A549 (cell line): ENCODE measurements around the gene TBC1D16. TPM values are rescaled to one million over a fixed set of nuclear protein-coding genes. Genes with fewer than 3 reads are reported as not detected.

Experiments
- ATAC-seq, 2 experiments: fragments of 200-7000 bp in 1 of 2; fragments of >200 bp in 1 of 2; cut with Nextera tagmentation in 1 of 2; cut with Tn5 transposase in 1 of 2; 3 replicates each; pipeline versions ENCODE4 v1.8.0 to v1.9.1; 2018 to 2020; ENCODE audit warnings: mild to moderate bottlenecking in 1 of 2, moderate library complexity in 1 of 2
- CTCF ChIA-PET: fragments of 300-600 bp; sonication (Branson Sonifier 250); formaldehyde crosslinking; extraction: SDS; loops from one replicate; lab custom pipeline; 2021; ENCODE audit warnings: antibody characterized with exemption, inconsistent platforms; lab: Yijun Ruan, JAX
- POLR2A ChIA-PET: fragments of 350-600 bp; formaldehyde crosslinking; extraction: SDS; loops from one replicate; lab custom pipeline; 2021; ENCODE audit warnings: antibody characterized with exemption, inconsistent platforms; lab: Yijun Ruan, JAX
- DNase-seq, 2 experiments: peaks; one replicate each; pipeline versions ENCODE4 v3.0.0 to v3.0.0-alpha.2; 2011 to 2016; ENCODE audit warnings: low read depth in 1 of 2, low spot score in 1 of 2
- FAIRE-seq: peaks from 2 replicates; lab custom pipeline; 2011; peaks lifted over from hg19 to GRCh38; lab: Jason Lieb, UNC
- H3K27ac ChIP-seq, 2 experiments: fragments of >200 bp; sonication (Bioruptor Twin); formaldehyde crosslinking; 3 replicates each; pipeline ENCODE4 v1.5.1; 2016 to 2017
- H3K4me1 ChIP-seq: fragments of >200 bp; sonication (Bioruptor Twin); formaldehyde crosslinking; 3 replicates; pipeline ENCODE4 v1.6.1; 2016
- H3K4me2 ChIP-seq: fragments of >200 bp; sonication (Bioruptor Twin); formaldehyde crosslinking; 3 replicates; pipeline ENCODE4 v1.6.1; 2016
- H3K4me3 ChIP-seq: fragments of >200 bp; sonication (Bioruptor Twin); formaldehyde crosslinking; 3 replicates; pipeline ENCODE4 v1.5.1; 2016
- H3K9me3 ChIP-seq: fragments of >200 bp; sonication (Bioruptor Twin); formaldehyde crosslinking; 3 replicates; pipeline ENCODE4 v1.6.1; 2016
- BCL3 ChIP-seq: fragments of >200 bp; sonication (Bioruptor Twin); formaldehyde crosslinking; IDR thresholded peaks from 3 replicates; pipeline ENCODE4 v1.6.1; 2016
- CBX2 ChIP-seq: fragments of 200-600 bp; sonication (generic); IDR thresholded peaks from 2 replicates; pipeline ENCODE4 v1.6.1; 2016; ENCODE audit warnings: low read depth, mild to moderate bottlenecking, borderline replicate concordance
- CBX8 ChIP-seq: fragments of 200-600 bp; sonication (generic); IDR thresholded peaks from 2 replicates; pipeline ENCODE4 v1.6.1; 2016
- CHD2 ChIP-seq: fragments of 150-350 bp; IDR thresholded peaks from 2 replicates; pipeline ENCODE4 v1.6.1; 2014; ENCODE audit warnings: low read length; ENCODE audit not compliant: partially characterized antibody
- CTCF ChIP-seq: fragments of >200 bp; sonication (Bioruptor Twin); formaldehyde crosslinking; IDR thresholded peaks from 3 replicates; pipeline ENCODE4 v1.5.1; 2016
- E2F6 ChIP-seq: IDR thresholded peaks from 2 replicates; pipeline ENCODE4 v1.6.1; 2012; ENCODE audit warnings: low read depth, borderline replicate concordance
- EP300 ChIP-seq, 2 experiments: fragments of >200 bp; sonication (Bioruptor Twin); formaldehyde crosslinking; IDR thresholded peaks; 2 replicates in 1 of 2; 3 replicates in 1 of 2; pipeline ENCODE4 v1.6.1; 2016 to 2017
- FOSL2 ChIP-seq, 2 experiments: fragments of 450-650 bp in 1 of 2; fragments of >200 bp in 1 of 2; sonication (Bioruptor Twin) in 1 of 2; formaldehyde crosslinking; IDR thresholded peaks; 2 replicates each; pipeline versions ENCODE4 v1.5.0 to v1.6.1; 2016 to 2020; ENCODE audit warnings: mild to moderate bottlenecking in 1 of 2, moderate library complexity in 1 of 2
- FOXS1 ChIP-seq: fragments of 250-450 bp; sonication (Bioruptor Pico); IDR thresholded peaks from 2 replicates; pipeline ENCODE4 v1.5.0; 2020; ENCODE audit warnings: mild to moderate bottlenecking, moderate library complexity
- GATA3 ChIP-seq: IDR thresholded peaks from 2 replicates; pipeline ENCODE4 v1.6.1; 2012; ENCODE audit warnings: borderline replicate concordance
- HES2 ChIP-seq: fragments of >200 bp; sonication (Bioruptor Twin); formaldehyde crosslinking; IDR thresholded peaks from 2 replicates; pipeline ENCODE4 v1.6.1; 2016
- HEYL ChIP-seq: fragments of 250-450 bp; sonication (Bioruptor Pico); IDR thresholded peaks from 2 replicates; pipeline ENCODE4 v1.8.0; 2021; ENCODE audit warnings: mild to moderate bottlenecking, moderate library complexity
- HMGXB4 ChIP-seq: fragments of 250-450 bp; sonication (Bioruptor Pico); IDR thresholded peaks from 2 replicates; pipeline ENCODE4 v1.5.0; 2021; ENCODE audit warnings: mild to moderate bottlenecking, moderate library complexity, borderline replicate concordance
- HOXB5 ChIP-seq: fragments of 250-450 bp; sonication (Bioruptor Pico); IDR thresholded peaks from 2 replicates; pipeline ENCODE4 v1.5.0; 2020; ENCODE audit warnings: mild to moderate bottlenecking, moderate library complexity
- JUNB ChIP-seq: fragments of >200 bp; sonication (Bioruptor Twin); formaldehyde crosslinking; IDR thresholded peaks from 2 replicates; pipeline ENCODE4 v1.6.1; 2016
- KDM1A ChIP-seq: fragments of 200-600 bp; sonication (generic); IDR thresholded peaks from 2 replicates; pipeline ENCODE4 v1.6.1; 2016; ENCODE audit warnings: low read depth, mild to moderate bottlenecking
- KDM5A ChIP-seq: fragments of 200-600 bp; sonication (generic); IDR thresholded peaks from 2 replicates; pipeline ENCODE4 v1.6.1; 2016; ENCODE audit warnings: antibody characterized with exemption, mild to moderate bottlenecking
- PHF8 ChIP-seq: fragments of 200-600 bp; sonication (generic); IDR thresholded peaks from 2 replicates; pipeline ENCODE4 v1.6.1; 2016; ENCODE audit warnings: low read depth, mild to moderate bottlenecking, antibody characterized with exemption, moderate library complexity, borderline replicate concordance
- RARB ChIP-seq: fragments of 250-450 bp; sonication (Bioruptor Pico); IDR thresholded peaks from 2 replicates; pipeline ENCODE4 v1.8.0; 2021; ENCODE audit warnings: mild to moderate bottlenecking, moderate library complexity
- RFX5 ChIP-seq: fragments of 450-650 bp; IDR thresholded peaks from 2 replicates; pipeline ENCODE4 v1.7.1; 2014; ENCODE audit warnings: antibody characterized with exemption, mild to moderate bottlenecking, moderate library complexity
- RNF2 ChIP-seq: fragments of 200-600 bp; sonication (generic); IDR thresholded peaks from 2 replicates; pipeline ENCODE4 v1.6.1; 2016; ENCODE audit warnings: low read depth, mild to moderate bottlenecking, antibody characterized with exemption, moderate library complexity, borderline replicate concordance
- SREBF2 ChIP-seq: fragments of 450-650 bp; IDR thresholded peaks from 2 replicates; pipeline ENCODE4 v1.6.1; 2014; ENCODE audit warnings: mild to moderate bottlenecking, moderate library complexity
- ZFP36 ChIP-seq: fragments of 450-650 bp; IDR thresholded peaks from 2 replicates; pipeline ENCODE4 v1.6.1; 2014; ENCODE audit warnings: borderline replicate concordance; ENCODE audit not compliant: partially characterized antibody
- ZNF302 ChIP-seq: fragments of 250-450 bp; sonication (Bioruptor Pico); IDR thresholded peaks from 2 replicates; pipeline ENCODE4 v1.9.0; 2021; ENCODE audit warnings: inconsistent platforms, mild to moderate bottlenecking, moderate library complexity
- WGBS: methylation state at CpG from one replicate; pipeline ENCODE4 v1.1.6; 2017; ENCODE audit errors: missing lambda C conversion rate; 5-methylcytosine and 5-hydroxymethylcytosine counted together
- polyA plus RNA-seq, 4 experiments: library from polyadenylated mRNA; depleted of rRNA in 3 of 4; stranded (reverse); fragments of >200 nt; fragmentation: RNase III in 1 of 4; extraction: RNeasy Plus Mini Kit Qiagen cat#74134 plus additional on column Dnase treatment in 1 of 4; gene quantifications; 2 replicates in 3 of 4; 3 replicates in 1 of 4; pipeline ENCODE4 v1.2.3, GENCODE V29; 2011 to 2017

Gene TBC1D16
- polyA plus RNA-seq, 2 of the 4 experiments (the other 2 are of a cell fraction): 8.9 to 12.5 TPM

- TF ChIP-seq BCL3 (no peak), CBX8 (no peak), RARB (CRISPR knock-in tag) (no peak), HEYL (CRISPR knock-in tag) (no peak), RNF2 (no peak), FOXS1 (CRISPR knock-in tag) (no peak), JUNB (no peak), HES2 (no peak), FOSL2 (IDR thresholded peaks at IDR 0.05) (no peak), FOSL2 (CRISPR knock-in tag; IDR thresholded peaks at IDR 0.05) (no peak), RFX5 (no peak), EP300 (IDR thresholded peaks at IDR 0.05) (no peak), KDM5A (no peak), HMGXB4 (CRISPR knock-in tag) (no peak)
- FAIRE-seq (no peak), DNase-seq (no peak), ATAC-seq (no peak)
- POLR2A ChIA-PET: no interaction called here
- no peak overlapping the region for H3K4me2 ChIP-seq
- no peaks in the 10 kb centered on the region for H3K9me3 ChIP-seq
- no peak overlapping the region for H3K27ac ChIP-seq
- CTCF ChIA-PET: interaction anchor here (1.1 to 3.1 kb wide), 4 partner anchors 30 to 266 kb away, joined by 3 to 11 read pairs (median 5); partner anchors contain the start of gene GAA
- no peaks in the 10 kb centered on the region for H3K4me1 ChIP-seq
- H3K4me3 ChIP-seq: no peak overlapping the region
- WGBS: 88% methylated on average over 9 of the region's 9 CpGs
Measured at GRCh38 chr17:80055597-80055996, 19.9 kb upstream of the TBC1D16 start.

GRCh38 chr17:80053102-80053501, 17.4 kb upstream of the TBC1D16 start:
- no peak overlapping the region for H3K4me2 ChIP-seq
- DNase-seq: no peak
- TF ChIP-seq E2F6 (no peak), CTCF (no peak), GATA3 (no peak), ZFP36 (no peak), BCL3 (no peak), CBX2 (no peak), PHF8 (no peak), FOXS1 (CRISPR knock-in tag) (no peak), CHD2 (no peak), ZNF302 (no peak), EP300 (IDR thresholded peaks at IDR 0.05) (no peak), KDM1A (no peak), HOXB5 (CRISPR knock-in tag) (no peak), SREBF2 (no peak)
- TF ChIP-seq, all 56 proteins: peak for 0
- Histone ChIP-seq H3K27ac (no peak overlapping the region), H3K9me3 (no peaks in the 10 kb centered on the region), H3K4me3 (no peak overlapping the region), H3K4me1 (no peaks in the 10 kb centered on the region)
- ATAC-seq (no peak), FAIRE-seq (no peak)
- POLR2A ChIA-PET: no interaction called here
- WGBS: 96% methylated on average over 10 of the region's 10 CpGs
- CTCF ChIA-PET: interaction anchor here (0.7 kb wide), 1 partner anchor 55 kb away, joined by 3 read pairs; no protein-coding TSS in a partner anchor
